Chondrocyte (in vitro differentiated cells): Measurements from ENCODE around the gene ACHE. TPM values are rescaled to one million over a fixed set of nuclear protein-coding genes. Genes with fewer than 3 reads are reported as not detected.
"Not testable (repeated sequence)": the region's sequence is repeated elsewhere in the genome, so short reads cannot be mapped to it uniquely, and the experiment has no call there.

Experiments
- DNase-seq: peaks from one replicate; pipeline ENCODE4 v3.0.0; 2021; ENCODE audit warnings: mixed read lengths, low spot score
- H3K27ac Mint-ChIP-seq: one replicate; pipeline ENCODE4 v1.8.0; 2021; ENCODE audit warnings: mild to moderate bottlenecking, moderate library complexity, mixed read lengths; ENCODE audit not compliant: unreplicated experiment
- H3K27me3 Mint-ChIP-seq: 2 replicates; pipeline ENCODE4 v1.8.0; 2021; ENCODE audit warnings: low read depth, mixed read lengths
- H3K36me3 Mint-ChIP-seq: 2 replicates; pipeline ENCODE4 v1.8.0; 2021; ENCODE audit warnings: low read depth, mixed read lengths
- H3K4me1 Mint-ChIP-seq: 2 replicates; pipeline ENCODE4 v1.8.0; 2021; ENCODE audit warnings: low read depth, mild to moderate bottlenecking, mixed read lengths
- H3K4me3 Mint-ChIP-seq: one replicate; pipeline ENCODE4 v1.8.0; 2021; ENCODE audit warnings: mild to moderate bottlenecking, moderate library complexity, mixed read lengths; ENCODE audit not compliant: unreplicated experiment
- H3K9me3 Mint-ChIP-seq: 2 replicates; pipeline ENCODE4 v1.8.0; 2021; ENCODE audit warnings: low read depth, mixed read lengths
- CTCF ChIP-seq: fragments of 200-600 bp; sonication (generic); IDR thresholded peaks from 2 replicates; pipeline ENCODE4 v1.5.0; 2021; ENCODE audit warnings: antibody characterized with exemption, mild to moderate bottlenecking, moderate library complexity
- long read RNA-seq: library from polyadenylated mRNA; stranded (forward); transcript quantifications from one replicate; pipeline ENCODE4 v2.0.0, GENCODE V29; 2021
- total RNA-seq: library from RNA; stranded (reverse); gene quantifications from 3 replicates; pipeline ENCODE4 v1.2.1, GENCODE V29; 2021

ACHE gene
- total RNA-seq, result 1.4 to 2.9 TPM (median 2.6 TPM) in 3 replicates
- long read RNA-seq, partial matches to known transcripts, result 1 of 6 reads
- long read RNA-seq, other reads (novel, unspliced or antisense), result 4 of 6 reads

- Mint-ChIP-seq H3K36me3 (peaks cover 4% of the 10 kb centered on the region), H3K9me3 (no peaks in the 10 kb centered on the region), H3K27me3 (peaks cover 16% of the 10 kb centered on the region), H3K4me3 (peak within 1 kb of the TSS; percentile 82), H3K27ac (peak within 1 kb of the TSS; percentile 73), H3K4me1 (peaks cover 18% of the 10 kb centered on the region)
- DNase-seq, result no peak
- no peak for TF ChIP-seq CTCF
These were observed at the start of gene ACHE for GRCh38 chr7:100895701-100895955. TSS of gene ACHE (minus strand) at chr7:100895888. CDS start at chr7:100894232, 1,656 bp downstream.

GRCh38 chr7:100944138-100944537 is 48.5 kb upstream of the ACHE start:
- no peak overlapping the region for H3K27ac Mint-ChIP-seq
- peaks cover 9% of the 10 kb centered on the region for H3K9me3 Mint-ChIP-seq
- H3K27me3 Mint-ChIP-seq, result peaks cover 12% of the 10 kb centered on the region
- H3K4me1 Mint-ChIP-seq, result no peaks in the 10 kb centered on the region
- no peak for TF ChIP-seq CTCF
- H3K36me3 Mint-ChIP-seq, result no peaks in the 10 kb centered on the region
- no peak overlapping the region for H3K4me3 Mint-ChIP-seq
- DNase-seq, result no peak

- no peak overlapping the region for H3K4me3 Mint-ChIP-seq
- H3K9me3 Mint-ChIP-seq, result peaks cover 9% of the 10 kb centered on the region
- no peaks in the 10 kb centered on the region for H3K4me1 Mint-ChIP-seq
- DNase-seq, result no peak
- no peak for TF ChIP-seq CTCF
- no peaks in the 10 kb centered on the region for H3K36me3 Mint-ChIP-seq
- H3K27me3 Mint-ChIP-seq, result peaks cover 9% of the 10 kb centered on the region
- no peak overlapping the region for H3K27ac Mint-ChIP-seq
These were observed 48.0 kb upstream of the ACHE start for GRCh38 chr7:100943693-100944092.

GRCh38 chr7:100942045-100942774 is 46.5 kb upstream of the ACHE start:
- Mint-ChIP-seq H3K4me1 (no peaks in the 10 kb centered on the region), H3K4me3 (no peak overlapping the region), H3K36me3 (no peaks in the 10 kb centered on the region), H3K27ac (no peak overlapping the region), H3K27me3 (peaks cover 11% of the 10 kb centered on the region), H3K9me3 (peaks cover 9% of the 10 kb centered on the region)
- no peak for DNase-seq
- no peak for TF ChIP-seq CTCF

GRCh38 chr7:100936167-100936566 is 40.5 kb upstream of the ACHE start:
- not testable (repeated sequence) for H3K27ac Mint-ChIP-seq, H3K36me3 Mint-ChIP-seq, DNase-seq, H3K4me1 Mint-ChIP-seq, H3K27me3 Mint-ChIP-seq, H3K4me3 Mint-ChIP-seq
- peaks cover 12% of the 10 kb centered on the region for H3K9me3 Mint-ChIP-seq

- not testable (repeated sequence) for DNase-seq, H3K27me3 Mint-ChIP-seq, H3K4me3 Mint-ChIP-seq, H3K36me3 Mint-ChIP-seq, H3K27ac Mint-ChIP-seq, H3K4me1 Mint-ChIP-seq
- H3K9me3 Mint-ChIP-seq, result peaks cover 12% of the 10 kb centered on the region
These were observed 39.7 kb upstream of the ACHE start for GRCh38 chr7:100935381-100935780.
